NCI-H526 (cell line): ENCODE measurements around the gene CRYGN.

Experiments
- DNase-seq, 2 experiments: peaks; one replicate each; lab custom pipeline; 2025; lab: John Stamatoyannopoulos, UW

The CRYGN gene

DNA sequence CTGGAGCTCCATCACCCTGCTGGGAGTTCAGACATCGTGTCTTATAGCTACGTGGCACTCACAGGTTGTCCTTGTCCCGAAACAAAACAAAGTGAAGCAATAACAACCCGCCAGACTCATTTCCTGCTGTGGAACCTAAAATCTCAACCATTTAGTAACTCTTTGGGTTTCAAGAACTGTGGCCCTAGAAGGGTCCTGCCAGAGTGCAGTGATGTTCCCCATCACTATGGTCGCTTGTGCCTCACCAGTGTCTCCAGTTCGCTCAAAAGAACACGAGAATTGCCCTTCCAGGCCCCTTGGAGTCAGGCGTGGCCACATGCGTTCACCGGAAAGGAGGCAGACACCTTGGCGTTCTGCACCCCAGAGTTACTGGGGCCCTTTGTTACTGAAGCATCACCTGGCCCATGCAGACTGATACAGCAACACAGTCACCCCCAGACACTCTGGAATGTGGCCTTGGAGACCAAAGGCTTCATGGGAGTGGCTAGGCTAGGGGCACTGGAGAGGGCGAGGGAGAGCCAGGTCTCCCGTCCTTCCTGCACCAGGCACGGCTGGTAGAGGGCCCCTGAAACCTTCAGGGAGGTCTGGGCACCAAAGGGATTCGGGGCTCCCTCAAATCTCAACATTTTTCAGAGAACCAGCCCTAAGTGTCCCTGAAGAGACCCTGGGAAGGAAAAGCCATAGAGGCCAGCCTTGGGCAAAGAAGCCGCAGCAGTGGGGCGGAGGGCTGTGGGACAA is 908 bp downstream of the CRYGN start:
- DNase-seq = no peak

DNA sequence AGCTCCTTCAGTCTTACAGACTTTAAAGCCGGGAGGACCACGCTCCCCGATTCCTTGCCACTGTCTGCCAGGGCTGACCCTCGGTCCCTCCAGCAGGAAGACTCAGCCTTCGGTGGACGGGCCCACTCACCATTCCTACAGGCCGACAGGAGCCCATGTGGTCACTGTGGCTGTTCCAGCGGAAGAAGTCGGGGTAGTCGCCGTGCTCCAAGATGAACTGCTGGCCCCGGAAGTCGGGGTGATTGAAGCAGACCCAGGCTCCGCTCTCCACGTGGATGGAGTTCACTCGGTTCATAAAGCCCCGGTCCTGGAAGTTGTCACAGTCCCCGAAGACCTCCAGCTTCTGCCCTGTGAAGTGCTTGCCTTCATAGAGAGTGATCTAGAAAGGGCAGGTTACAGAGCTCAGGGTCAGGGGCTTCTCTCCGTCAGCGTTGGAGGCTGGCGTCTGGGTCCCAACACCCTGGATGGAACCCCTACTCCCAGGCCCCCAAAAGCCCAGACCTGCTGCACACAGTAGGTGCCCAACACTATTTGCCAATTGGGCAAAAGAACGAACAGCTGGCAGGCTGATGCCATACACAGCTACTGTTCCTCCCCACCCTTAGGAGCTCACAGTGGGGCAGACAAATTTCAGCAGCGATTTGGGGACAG is 1.9 kb downstream of the CRYGN start:
- DNase-seq = no peak

DNA sequence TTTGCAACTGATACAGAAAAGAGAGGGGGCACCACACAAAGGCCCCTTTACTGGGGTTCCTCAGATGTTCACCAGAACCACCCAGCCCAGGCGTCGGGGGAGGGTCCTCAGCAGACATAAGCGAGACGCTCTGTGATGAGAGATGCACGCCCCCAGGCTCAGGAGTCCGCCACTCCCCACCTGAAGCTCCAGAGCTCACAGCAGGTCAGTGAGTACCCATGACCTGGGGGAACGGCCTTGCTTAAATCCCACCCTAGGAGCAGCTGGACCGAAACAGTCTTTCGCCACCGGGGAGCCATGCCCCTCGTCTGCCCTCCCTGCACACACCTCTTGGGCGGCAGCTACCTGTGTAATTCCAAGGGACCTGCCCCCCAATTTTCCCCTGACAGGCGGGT is 2.8 kb downstream of the CRYGN start:
- DNase-seq = no peak

DNA sequence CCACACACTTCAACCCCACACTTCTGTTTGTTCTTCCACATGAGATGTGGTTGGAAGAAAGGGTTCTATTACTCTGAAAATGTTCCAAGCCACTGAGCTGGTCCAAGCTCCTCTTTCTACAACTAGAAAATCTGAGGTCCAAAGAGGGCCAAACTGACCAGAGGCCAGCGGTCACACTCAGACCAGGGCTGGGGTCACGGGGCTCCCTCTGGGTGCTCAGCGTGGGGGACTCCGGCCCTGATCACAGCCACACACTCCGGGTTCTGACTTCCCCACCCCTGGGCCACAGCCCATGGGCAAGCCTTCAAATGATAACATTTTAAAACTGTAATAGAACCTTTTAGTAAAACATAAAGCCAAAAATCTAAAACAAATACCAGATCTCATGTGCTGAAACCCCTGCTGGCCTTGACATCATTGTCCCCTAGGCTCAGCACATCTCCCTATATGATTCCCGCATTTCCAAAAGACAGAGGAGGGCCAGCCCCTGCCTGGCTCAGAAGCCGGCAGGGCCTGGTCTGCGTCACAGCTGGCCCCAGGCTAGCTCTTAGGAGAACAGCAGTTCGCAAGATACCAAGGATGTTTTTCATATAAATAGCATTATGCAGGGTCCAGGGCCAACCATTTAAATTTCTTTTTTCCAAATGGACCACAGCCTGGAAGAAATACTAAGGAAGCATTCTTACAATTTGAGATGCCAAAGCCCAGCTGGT is 3.3 kb downstream of the CRYGN start:
- DNase-seq = no peak

DNA sequence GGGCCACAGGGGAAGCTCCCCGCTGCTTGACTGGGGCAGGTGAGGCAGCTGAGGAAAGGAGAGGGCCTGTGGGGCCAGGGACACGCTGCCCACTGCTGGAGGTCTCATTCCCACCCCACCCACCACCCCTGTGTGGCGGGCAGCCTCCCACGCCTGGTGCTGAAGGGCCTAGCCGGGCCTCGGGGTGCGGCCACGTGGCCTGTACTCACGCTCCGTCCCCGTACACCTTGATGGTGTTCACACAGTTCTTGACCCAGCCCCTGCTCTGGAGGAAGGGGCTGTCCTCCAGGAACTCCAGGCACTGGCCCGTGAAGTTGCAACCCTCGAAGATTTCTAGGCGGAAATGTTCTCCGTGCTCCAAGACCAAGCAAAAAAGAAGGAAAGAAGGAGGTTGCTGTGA is 4.0 kb downstream of the CRYGN start:
- no peak for DNase-seq

DNA sequence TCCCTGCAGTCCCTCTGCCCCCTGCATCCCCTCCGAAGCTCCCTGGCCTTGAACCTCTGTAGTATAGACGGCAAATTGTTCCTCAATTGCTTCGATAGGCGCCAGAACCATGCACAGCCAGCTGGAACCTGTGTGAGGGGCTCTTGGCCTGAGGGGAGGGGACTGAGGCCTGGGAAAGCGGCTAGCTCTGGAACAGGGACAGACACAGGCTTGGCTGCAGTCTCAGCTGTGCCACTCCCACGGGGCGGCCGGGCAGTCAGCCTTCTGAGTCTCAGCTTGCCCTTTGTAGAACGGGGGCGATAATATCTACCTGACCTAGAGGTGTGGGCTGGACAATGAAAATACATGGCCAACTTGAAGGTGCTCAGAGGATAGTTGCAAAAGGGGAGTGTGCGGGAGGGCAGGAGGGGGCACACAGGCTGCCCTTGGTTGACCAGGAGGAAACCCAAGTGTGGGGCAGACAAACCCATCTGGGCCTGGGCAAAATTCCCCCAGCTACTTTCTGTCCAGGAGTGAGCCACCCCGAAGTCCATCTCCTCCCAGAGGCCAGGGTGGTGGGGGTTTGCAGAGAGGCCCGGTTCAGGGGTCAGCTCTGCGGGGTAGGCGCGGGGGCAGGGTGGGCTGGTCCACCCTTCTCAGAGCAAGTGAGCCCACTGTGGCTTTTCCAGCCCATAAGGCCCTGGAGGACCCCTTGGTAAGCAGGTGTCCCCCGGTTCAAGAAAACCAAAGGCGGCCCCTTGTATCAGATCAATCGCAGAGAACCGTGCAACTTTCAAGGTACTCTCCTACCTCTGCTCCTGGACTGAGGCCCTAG is 4.6 kb downstream of the CRYGN start:
- DNase-seq = no peak

DNA sequence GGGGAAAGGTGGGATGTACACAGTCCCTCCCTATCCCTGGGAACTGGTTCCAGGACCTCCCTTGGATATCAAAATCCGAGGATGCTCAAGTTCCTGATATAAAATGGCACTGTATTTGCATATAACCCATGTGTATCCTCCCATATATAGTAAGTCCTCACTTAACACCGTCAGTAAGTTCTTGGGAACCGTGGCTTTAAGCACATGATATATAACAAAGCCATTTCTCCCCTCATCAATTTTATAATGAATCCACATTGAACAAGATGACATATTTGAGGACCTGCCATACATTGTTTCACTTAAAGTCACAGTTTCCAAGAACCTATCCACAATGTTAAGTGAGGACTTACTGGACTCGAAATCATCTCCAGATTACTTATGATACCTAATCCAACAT is 5.4 kb downstream of the CRYGN start:
- DNase-seq = no peak

DNA sequence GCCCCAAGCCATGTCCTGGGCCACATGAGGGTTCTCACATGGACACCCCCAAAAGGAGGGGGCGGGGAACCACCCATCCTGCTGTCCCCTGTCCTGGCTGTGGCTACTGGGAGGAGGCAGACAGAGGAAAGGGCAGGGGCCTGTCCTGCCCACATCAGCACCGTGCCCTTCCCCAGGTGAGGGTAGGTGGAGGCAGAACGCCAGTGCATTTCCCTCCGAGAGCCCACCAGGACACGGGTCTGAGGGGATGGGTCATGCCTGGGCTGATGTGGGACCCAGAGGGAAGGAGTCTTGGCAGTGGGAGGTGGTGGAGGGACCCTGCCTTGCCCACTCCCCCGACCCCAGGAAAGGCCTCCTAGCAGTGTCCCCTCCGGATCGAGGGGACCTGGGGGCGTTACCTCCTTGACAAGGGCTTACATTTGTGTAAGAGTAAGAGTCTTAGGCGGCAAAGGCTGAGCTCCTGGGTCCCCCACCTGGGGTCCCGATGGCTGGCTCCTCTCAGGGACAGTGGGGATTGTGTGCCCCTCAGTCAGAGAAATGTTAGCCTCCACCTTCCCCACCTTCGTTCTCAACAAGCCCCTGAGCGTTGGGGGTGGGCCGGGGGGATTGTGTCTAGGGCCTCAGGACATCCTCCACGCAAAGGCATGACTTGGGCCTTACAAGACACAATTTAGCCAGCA is 6.1 kb downstream of the CRYGN start:
- no peak for DNase-seq

DNA sequence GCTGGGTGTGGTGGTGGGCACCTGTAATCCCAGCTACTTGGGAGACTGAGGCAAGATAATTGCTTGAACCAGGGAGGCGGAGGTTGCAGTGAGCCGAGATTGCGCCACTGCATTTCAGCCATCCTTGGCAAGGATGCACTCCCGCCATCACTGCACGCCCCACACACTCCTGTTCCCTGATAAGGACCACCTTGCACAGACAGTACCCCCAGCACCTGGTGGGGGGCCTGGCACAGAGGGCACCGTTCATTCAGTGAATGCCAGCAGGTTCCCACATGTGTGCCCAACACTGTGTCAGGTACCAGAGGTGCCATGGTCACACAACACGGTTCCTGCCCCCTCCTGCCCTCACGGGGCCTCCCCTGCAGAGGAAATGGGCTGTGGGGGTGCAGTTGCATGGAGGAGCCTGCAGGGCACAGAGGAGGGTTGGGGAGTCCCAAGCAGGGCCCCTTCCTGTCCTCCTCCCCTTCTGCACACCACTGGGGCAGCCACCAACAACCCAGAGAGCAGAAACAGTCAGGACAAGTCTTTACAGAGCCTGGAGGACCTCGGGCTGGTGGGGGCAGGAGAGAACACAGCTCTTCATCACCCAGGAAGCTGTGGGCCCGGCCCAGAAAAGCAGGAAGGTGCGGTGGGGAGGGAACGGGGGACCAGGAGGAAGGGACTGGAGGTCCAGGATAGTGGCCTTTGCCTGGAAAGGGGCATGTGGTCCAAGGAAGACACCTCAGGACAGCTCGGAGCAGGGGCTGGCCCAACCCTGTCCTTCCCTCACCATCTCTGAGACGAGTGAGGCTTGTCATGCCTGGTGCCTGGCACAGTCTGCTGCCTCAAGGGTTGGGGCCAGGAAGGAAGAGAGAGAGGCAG is 7.1 kb downstream of the CRYGN start:
- DNase-seq = no peak

DNA sequence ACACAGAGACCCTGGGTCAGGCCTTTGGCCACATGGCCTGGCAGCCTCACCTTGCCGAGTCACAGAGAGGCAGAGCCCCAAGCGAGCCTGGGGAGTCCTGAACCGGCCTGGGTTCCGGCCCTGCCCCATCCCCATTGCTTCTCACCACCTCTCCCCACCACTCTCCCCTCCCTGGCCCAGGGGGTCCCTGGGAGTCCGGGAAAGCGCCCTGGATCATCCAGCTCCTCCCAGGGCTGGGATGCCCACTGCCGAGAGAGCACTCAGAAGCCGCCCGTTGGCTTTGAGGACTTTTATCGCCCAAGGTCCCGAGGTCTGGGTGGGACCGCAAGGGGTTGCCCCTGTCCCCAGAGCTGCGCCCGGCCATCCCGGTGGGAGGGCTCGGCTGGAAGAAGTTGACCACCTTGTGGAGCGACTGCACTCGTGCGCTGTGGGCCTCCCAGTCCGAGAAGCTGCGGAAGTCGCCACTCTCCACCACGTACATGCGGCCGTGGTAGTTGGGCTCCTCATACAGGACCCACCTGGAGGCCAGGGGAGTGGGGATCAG is 8.1 kb downstream of the CRYGN start:
- no peak for DNase-seq

DNA sequence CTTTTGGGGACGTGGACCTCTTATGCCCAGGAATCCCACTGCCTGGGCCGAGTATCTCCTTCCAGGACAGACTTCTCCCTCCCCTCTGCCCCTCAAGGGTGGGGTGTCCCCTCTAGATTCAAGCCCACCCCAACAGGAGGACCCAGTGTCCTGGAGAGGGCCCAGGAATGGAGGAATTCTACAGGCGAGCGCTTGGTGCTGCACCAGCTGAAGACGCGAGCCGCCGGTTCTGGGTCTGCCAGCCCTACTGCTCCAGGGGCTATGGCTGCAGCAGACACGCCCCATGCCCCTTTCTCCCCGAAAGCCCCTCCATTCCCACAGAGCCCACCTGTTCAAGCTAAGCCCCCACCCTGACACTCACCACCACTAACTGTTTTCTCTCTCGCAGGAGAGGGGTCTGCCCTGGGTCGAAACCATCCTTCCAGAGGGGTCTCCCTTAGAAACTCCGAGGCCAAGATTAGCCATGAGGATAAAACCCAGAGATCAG is 8.6 kb downstream of the CRYGN start:
- no peak for DNase-seq

DNA sequence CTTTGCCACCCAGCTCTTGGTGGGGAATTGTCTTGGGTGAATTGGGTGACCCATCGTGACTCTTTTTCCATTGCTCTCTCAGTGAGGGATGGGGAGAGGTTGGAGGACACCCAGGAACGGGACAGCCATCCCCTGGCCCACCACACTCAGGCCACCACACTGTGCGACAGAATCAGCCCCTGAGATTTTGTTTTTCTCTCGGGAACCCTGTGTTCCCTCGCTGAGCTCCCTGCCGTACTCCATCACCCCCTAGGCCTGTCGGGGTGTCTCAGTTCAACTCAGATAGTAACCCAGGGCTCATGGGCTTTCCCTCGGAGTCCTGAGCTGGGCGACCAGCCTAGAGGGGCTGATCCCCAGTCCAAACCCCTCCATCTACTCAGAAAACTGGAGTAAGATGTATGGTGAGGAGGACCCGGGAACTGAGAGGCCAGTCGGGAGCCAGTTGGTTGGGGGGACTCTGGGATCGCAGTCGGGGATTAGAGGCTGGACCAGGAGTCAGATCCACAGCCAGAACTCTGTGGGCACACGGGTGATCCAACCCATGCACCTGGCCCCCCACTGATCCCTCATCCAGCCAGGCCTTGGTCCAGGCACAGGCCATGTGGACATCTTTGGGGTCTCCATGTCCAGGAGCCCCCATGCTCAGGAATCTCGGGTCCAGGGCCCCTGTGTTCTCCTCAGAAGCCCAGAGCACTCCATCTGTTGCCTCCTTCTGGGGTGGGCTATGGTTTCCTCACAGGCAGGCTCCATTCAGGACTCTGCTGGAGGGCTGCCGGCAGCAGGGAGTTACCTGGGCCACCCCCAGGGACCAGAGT is 9.3 kb downstream of the CRYGN start:
- DNase-seq = no peak

DNA sequence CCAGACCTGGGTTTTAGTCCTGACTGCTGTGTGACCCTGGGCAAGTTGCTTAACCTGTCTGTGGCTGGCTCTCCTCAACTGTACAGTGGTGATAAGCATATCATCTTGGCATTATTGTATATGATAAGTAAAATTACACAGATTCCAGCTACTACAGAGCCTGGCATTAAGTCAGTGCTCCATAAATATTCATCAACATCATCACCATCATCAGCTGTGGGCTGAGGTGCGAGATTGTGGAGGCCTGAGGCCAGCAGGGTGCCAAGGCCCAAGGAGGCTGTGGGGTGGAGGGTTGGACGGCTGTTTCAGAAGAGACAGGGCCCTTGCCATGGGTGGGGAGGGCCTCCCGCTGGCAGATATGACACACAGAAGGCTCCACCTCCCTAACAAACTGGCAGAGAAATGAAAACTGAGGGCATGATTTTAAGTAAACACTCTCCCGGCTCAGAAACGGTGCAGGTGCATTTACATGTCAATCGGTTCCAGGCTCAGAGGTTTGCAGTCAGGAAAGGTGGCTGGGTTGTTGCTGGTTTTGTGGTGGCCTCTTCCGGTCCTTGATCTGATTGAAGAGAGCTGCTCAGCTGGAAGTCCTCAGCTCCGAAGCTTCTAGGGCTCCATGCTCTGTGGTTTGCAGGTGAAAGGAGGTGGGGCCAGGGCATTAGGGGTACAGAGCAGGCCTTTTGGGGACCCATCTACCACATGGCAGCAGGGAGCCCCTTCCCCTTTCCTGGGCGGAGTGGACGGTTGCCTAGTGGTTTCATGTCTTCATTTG is 10.2 kb downstream of the CRYGN start:
- DNase-seq = peak in 1 of 2 experiments; percentile 66

DNA sequence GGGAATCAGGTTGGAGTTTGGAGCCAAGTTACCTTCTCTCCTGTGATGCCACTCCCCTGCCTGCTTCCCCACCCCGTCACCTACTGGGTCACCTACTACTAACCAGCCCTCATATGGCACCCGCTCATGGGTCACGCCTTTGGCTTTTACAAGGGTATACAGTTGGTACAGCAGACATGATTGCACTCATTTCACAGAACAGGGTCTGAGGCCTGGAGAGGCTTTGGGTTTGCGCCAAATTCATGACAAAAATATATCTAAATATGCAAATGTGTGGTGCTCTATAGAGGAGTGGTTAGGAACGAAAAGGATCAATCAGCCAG is 10.7 kb downstream of the CRYGN start:
- DNase-seq = no peak

DNA sequence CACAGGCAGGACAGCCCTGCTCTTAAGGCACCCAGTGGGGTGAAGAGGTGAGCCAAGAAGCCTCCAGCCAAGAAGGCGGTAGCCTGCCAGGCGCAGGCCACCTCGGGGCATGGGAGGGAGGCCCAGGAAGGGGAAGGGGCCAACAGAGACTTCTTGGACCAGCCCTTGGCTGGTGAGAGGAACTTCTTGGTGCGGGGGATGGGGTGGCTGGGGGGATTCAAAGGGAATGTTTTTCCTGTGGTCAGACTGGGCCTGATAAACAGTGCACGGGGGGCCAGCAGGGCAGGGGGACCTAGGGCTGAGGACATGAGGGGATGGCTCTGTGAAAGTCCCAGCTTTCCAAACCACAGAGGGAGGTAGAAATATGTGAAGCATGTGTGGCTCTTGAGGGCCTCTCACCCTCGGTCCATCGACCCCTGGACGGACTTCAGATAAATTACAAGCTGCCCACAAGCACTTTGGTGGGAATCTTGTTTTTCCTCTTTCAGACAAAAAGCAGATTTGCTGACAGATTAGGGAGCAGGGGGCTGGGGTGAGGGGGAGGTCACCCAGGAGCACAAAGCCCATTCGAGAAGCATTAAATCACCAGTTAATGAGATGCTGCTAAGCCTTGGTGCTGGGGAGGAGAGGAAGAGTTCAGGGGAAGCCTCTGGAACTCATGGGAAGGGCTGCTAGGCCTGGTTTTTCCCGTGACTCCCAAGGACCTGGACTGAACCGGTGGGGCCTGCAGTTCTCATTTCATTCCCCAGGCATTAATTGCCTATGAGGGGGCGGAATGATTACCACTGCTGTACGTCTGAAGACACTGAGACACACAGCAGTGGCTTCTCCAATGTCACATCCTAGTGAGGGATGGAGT is 11.3 kb downstream of the CRYGN start:
- no peak for DNase-seq

DNA sequence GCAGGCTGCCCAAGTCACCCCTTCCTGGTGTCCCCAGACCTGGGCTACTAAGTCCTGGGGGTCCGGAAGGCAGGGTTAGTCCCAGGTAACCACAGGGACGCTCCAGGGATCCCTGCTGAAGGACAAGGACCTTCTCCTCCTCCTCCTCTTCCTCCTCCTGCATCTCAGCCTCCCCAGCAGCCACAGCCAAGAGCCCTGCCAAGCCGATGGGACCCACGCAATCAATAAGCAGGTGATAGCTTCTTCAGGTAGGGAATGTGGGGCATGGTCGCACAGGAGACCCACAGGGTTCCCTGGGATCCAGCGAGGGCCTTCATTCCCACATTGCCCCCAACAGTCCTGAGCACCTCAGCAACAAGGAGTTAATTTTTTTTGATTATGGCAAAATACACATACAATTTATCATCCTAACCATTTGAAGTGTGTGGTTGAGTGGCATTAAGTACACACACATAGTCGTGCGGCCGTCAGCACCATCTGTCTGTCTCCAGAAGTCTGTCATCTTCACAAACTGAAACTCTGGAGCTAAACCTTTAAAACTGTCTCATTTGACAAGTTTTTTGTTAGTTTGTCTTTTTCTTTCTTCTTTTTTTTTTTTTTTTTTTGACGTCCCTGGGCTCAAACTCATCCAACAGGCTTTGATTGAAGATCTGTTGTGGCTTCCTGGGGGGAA is 12.1 kb downstream of the CRYGN start:
- DNase-seq = no peak
